ENCODE measurements around the gene IRS2. TPM values are rescaled to one million over a fixed set of nuclear protein-coding genes. Genes with fewer than 3 reads are reported as not detected.

IRS2 gene
- total and polyA plus RNA-seq, 2 of the 8 experiments (the other 6 are each of a cell fraction or from before 2014, with no cell fraction given): 2.6 to 17.0 TPM

DNA sequence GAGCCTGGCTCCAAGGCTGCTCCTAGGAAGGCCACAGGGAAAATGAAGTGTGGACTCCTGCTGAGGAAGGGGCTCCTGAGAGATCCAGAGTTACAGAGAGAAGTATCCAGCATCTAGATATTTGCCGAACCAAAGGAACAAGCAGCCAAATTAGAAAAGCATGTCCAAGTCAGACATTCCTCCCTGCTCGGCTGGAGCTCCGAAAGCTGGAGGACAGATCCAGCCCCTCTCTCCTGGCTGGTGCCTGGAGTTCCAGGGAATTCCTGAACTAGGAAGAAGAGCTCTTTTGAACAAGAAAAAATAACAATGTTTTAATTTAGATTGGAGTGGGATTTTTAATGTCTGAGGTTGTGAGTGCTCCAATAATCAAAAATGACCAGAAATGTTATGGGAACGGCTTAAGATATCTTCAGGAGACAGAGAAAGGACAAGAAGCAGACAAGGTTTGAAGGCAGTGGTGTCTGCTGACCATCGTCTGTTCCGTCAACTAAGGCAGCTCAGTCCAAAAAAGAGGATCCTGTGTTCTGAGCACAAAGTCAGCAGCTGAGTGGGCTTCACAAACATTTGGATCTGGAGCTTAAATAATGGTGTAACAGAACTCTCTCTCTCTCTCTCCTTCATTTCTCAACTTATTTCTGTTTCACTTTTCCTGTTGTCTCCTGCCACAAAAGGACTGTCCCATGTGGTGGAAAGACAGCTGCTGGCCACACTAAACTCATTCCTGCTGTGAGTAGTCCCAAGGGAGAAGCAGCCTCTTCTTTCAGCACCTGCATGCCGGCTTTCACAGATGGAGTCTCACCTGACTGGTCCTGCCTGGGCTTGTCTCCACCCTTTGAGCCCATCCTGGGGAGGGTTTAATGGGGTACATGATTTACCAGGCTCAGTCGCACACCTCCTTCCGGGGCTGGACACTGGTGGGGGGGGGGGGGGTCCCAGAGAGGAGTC lies 31.5 kb upstream of the IRS2 start:
- no peak overlapping the region for H2BK120ac ChIP-seq (replicated peaks; ENCODE audit: low read depth, low read length)
- DNase-seq (ENCODE audit: low read depth in 1 of 2, low spot score in 2 of 2) (no peak), FAIRE-seq (no peak)
- H3K56ac ChIP-seq (replicated peaks; ENCODE audit: insufficient read length, low read depth, low read length): no peak overlapping the region
- H3K79me1 ChIP-seq (ENCODE audit: low read depth, low read length): no peaks in the 10 kb centered on the region
- no peak overlapping the region for H3K4ac ChIP-seq (replicated peaks; ENCODE audit: insufficient read length, low read depth, low read length)
- H2BK15ac ChIP-seq (ENCODE audit: low read length): no peak overlapping the region
- no peak overlapping the region for H3K4me3 ChIP-seq (ENCODE audit: extremely low read depth in 1 of 4, insufficient read depth in 2 of 4, low read depth in 3 of 4, low read length in 4 of 4)
- WGBS, 2 experiments (ENCODE audit: extremely low coverage in 1 of 2, insufficient coverage in 1 of 2, insufficient read length in 1 of 2, insufficient replicate concordance in 2 of 2, low coverage in 1 of 2, low lambda C conversion rate in 2 of 2, missing lambda C conversion rate in 1 of 2): 71% methylated on average over 9 of the region's 9 CpGs; no CpG with 5 or more reads in 1 of the 2 experiments
- no peaks in the 10 kb centered on the region; a peak in 1 of 7 replicates for H3K27me3 ChIP-seq (replicated peaks in 1 of 4; ENCODE audit: control insufficient read depth in 3 of 4, extremely low read depth in 1 of 4, insufficient read depth in 3 of 4, low read length in 3 of 4)
- H3K27ac ChIP-seq (ENCODE audit: low read depth, low read length): no peak overlapping the region; the same call in 1 of the 2 replicates
- peak overlapping the region; percentile 16 for H4K91ac ChIP-seq (replicated peaks; ENCODE audit: insufficient read length, low read length)
- no peaks in the 10 kb centered on the region for H3K23me2 ChIP-seq (ENCODE audit: low read depth, low read length)
- no peak overlapping the region for H3K4me2 ChIP-seq (ENCODE audit: insufficient read depth in 1 of 2, low read depth in 2 of 2, low read length in 2 of 2)
- H4K20me1 ChIP-seq (replicated peaks in 1 of 2; ENCODE audit: control insufficient read depth in 1 of 2, insufficient read depth in 2 of 2, low read length in 2 of 2): no peaks in the 10 kb centered on the region
- H3K9ac ChIP-seq (replicated peaks in 1 of 4; ENCODE audit: extremely low read depth in 1 of 4, low read depth in 3 of 4, low read length in 3 of 4): no peak overlapping the region
- ChIA-PET CTCF (ENCODE audit: partially characterized antibody) (interaction anchor here (0.6 to 0.8 kb wide), 4 partner anchors 33 to 177 kb away, joined by 3 read pairs; no protein-coding TSS in a partner anchor), POLR2A (ENCODE audit: partially characterized antibody) (interaction anchor here (1.0 kb wide), 1 partner anchor 63 kb away, joined by 3 read pairs; no protein-coding TSS in a partner anchor)
- H2AFZ ChIP-seq (ENCODE audit: low read length): no peak overlapping the region
- H3K9me3 ChIP-seq (ENCODE audit: insufficient read depth in 2 of 2, low read depth in 1 of 2, low read length in 1 of 2): no peaks in the 10 kb centered on the region
- no peak overlapping the region for H2BK5ac ChIP-seq (ENCODE audit: low read depth, low read length)
- no peak overlapping the region for H2BK12ac ChIP-seq (ENCODE audit: low read depth, low read length)
- H3K79me2 ChIP-seq (ENCODE audit: control insufficient read depth in 1 of 2, insufficient read depth in 2 of 2, low read length in 2 of 2): no peaks in the 10 kb centered on the region
- no peak overlapping the region for H4K5ac ChIP-seq (ENCODE audit: insufficient read length, low read depth, low read length)
- no peak overlapping the region for H3K14ac ChIP-seq (ENCODE audit: insufficient read length)
- H2AK5ac ChIP-seq (ENCODE audit: low read depth, low read length): no peak overlapping the region
- peaks cover 0 to 7% (median 5%) of the 10 kb centered on the region in 4 experiments; a peak in 2 of 7 replicates for H3K4me1 ChIP-seq (replicated peaks in 1 of 4; ENCODE audit: control insufficient read depth in 3 of 4, insufficient read depth in 4 of 4, low read length in 3 of 4)
- H3K23ac ChIP-seq (ENCODE audit: insufficient read length): no peak overlapping the region
- H2BK20ac ChIP-seq (ENCODE audit: low read length): 0 out of 2 replicates have a peak overlapping the region, but pooled peaks have one; percentile 65
- H3K36me3 ChIP-seq (ENCODE audit: control insufficient read depth in 2 of 4, insufficient read depth in 4 of 4, low read length in 3 of 4): no peaks in the 10 kb centered on the region
- no peak overlapping the region; the same call in 1 of the 2 replicates for H3K18ac ChIP-seq (ENCODE audit: extremely low read depth, low read length)
- no peak overlapping the region for H4K8ac ChIP-seq (ENCODE audit: extremely low read depth, insufficient read depth, low read length)
- no peak for TF ChIP-seq SAP30 (IDR thresholded peaks at IDR 0.05; ENCODE audit: insufficient read depth, insufficient replicate concordance, low read length)
- TF ChIP-seq CREB1 (IDR thresholded peaks at IDR 0.05): no peak
- no peak for TF ChIP-seq RFX5 (IDR thresholded peaks at IDR 0.05; ENCODE audit: borderline replicate concordance, low read depth, low read length)
- TF ChIP-seq SRF (IDR thresholded peaks at IDR 0.05; ENCODE audit: low read depth, low read length): no peak
- no peak for TF ChIP-seq YY1 (IDR thresholded peaks at IDR 0.05; ENCODE audit: low read depth, low read length)
- no peak for TF ChIP-seq HDAC6 (IDR thresholded peaks at IDR 0.05; ENCODE audit: low read depth, low read length)
- TF ChIP-seq TCF12 (IDR thresholded peaks at IDR 0.05; ENCODE audit: low read depth, low read length): no peak
- TF ChIP-seq TAF1 (IDR thresholded peaks at IDR 0.05; ENCODE audit: low read depth, low read length): no peak
- TF ChIP-seq RXRA (IDR thresholded peaks at IDR 0.05; ENCODE audit: insufficient read depth, low read depth, low read length): no peak
- no peak for TF ChIP-seq TAF7 (optimal IDR thresholded peaks at IDR 0.05; ENCODE audit: borderline replicate concordance, low read depth, low read length)
- no peak for TF ChIP-seq KDM5A (IDR thresholded peaks at IDR 0.05; ENCODE audit: low read length)
- no peak for TF ChIP-seq POLR2AphosphoS5 (IDR thresholded peaks at IDR 0.05; ENCODE audit: low read depth, low read length)

All from H1 (cell line).